GM04504 (cell line): ENCODE data around the gene PARD3.
"Not testable (repeated sequence)": the region's sequence is repeated elsewhere in the genome, so short reads cannot be mapped to it uniquely, and the experiment has no call there.

Experiments used
- DNase-seq: peaks from one replicate; pipeline ENCODE4 v3.0.0-alpha.2; 2012; ENCODE audit warnings: low read depth

The PARD3 gene

DNA sequence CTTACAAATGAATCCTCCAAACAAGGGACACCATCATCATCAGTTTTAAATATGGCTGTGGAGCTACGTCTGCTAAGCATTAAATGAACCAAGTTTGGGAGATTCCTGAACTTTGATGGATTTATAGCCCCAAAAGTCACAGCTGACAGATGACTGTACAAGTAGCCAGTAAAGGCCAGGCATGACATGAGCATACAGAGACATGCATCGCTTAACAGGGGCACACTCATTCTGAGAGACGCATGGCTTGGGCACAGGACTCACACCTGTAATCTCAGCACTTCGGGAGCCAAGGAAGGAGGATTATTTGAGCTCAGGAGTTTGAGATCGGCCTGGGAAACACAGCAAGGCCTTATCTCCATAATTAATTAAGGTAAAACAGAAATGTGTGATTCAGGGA lies 166.2 kb downstream of the PARD3 start:
- no peak for DNase-seq

DNA sequence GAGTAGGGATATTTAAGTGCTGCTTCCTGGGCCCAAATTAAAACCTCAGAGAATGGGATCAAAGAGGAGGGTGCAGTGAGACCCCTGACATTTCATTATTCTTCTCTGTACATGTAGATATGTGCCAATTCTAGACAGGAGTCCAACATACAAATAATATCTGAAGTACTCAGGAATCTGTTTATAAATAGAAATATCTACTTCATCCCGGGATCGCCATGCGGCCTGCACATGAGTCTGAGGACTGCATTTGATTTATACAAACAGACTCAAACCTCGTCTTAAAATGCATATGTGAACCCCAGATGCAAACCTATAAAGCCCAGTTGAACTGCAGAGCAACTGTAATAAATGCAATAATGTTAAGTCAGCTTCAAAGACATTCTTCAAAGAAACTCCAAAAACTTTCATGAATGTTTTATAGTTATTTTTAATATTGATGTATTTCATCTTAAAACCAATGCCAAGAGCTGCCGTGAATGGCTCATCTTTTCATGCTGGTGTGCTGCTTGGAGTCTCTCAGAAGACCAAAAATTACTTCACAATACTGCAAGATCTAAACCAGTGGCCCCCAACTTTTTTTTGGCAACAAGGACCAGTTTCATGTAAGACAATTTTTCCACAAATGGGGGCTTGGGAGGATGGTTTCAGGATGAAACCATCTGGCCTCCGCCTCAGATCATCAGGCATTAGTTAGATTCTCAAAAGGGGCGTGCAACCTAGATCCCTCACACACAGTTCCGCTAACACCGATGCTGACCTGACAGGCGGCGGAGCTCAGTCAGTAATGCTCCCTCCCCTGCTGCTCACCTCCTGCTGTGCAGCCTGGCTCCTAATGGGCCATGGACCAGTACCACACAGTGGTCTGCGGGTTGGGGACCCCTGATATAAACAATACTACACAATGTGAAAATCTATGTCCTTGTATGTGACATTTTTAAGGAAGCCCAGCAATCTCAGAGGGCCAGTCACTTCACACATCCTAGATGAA lies 166.9 kb downstream of the PARD3 start:
- DNase-seq = no peak

DNA sequence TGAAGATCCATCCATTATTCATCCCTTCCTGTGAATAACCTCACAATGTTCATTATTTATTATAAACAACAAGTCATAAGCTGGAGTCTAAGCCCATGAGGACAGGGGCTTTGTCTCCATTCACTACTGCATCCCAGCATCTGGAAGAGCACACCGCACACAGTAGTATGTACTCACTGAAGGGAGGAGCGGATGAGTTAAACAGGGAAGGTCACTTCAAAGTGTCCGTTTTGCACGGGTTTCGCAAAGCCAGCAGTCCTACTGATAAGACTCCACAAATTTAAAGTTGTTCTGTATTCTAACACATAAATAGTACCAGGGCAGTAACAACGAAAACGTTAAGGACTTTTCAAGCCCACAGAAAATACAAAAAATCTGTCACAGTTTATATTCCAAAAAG lies 167.9 kb downstream of the PARD3 start:
- no peak for DNase-seq

DNA sequence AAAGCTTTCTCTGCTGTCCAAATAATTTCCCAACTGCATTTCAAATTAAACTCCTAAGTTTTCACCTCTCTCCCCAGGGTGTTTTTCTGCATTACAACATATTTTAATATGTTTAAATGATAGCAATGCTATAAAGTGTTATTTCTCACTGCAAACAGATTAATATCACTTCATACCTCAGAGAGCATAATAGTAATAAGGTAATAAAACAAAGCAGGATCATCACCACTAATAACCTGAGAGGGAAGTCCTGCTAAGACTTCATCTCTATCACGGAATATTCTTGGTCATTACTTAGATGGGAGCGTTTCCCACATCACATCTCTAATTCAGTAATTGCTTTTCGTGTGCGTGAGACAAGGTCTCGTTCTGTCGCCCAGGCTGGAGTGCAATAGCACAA lies 168.8 kb downstream of the PARD3 start:
- no peak for DNase-seq

DNA sequence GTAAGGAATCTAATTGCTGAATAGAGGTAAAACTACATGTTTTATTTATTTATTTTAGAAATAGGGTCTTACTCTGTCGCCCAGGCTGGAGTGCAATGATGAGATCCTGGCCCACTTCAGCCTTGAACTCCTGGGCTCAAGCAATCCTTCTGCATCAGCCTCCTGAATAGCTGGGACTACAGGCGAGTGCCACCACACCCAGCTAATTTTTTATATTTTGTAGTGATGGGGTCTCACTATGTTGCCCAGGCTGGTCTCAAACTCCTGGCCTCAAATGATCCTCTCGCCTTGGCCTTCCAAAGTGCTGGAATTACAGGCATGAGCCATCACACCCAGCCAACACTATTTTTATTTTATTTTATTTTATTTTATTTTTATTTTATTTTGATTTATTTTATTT lies 170.3 kb downstream of the PARD3 start:
- not testable (repeated sequence) for DNase-seq

- no peak for DNase-seq
These were observed 170.9 kb downstream of the PARD3 start for GRCh38 chr10:34644224-34644623.

DNA sequence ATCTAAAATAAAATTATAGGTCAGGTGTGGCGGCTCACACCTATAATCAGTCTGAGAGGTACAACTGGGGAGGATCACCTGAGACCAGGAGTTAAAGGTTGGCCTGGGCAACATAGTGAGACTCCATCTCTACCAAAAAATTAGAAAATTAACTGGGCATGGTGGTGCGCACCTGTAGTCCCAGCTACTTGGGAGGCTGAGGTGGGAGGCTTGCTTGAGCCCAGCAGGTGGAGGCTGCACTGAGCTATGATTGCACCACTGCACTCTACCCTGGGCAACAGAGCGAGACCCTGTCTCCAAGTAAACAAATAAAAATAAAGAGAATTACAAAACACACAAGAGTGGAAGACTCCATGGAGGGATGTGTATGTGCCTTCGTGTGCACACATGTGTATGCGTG lies 171.5 kb downstream of the PARD3 start:
- no peak for DNase-seq

DNA sequence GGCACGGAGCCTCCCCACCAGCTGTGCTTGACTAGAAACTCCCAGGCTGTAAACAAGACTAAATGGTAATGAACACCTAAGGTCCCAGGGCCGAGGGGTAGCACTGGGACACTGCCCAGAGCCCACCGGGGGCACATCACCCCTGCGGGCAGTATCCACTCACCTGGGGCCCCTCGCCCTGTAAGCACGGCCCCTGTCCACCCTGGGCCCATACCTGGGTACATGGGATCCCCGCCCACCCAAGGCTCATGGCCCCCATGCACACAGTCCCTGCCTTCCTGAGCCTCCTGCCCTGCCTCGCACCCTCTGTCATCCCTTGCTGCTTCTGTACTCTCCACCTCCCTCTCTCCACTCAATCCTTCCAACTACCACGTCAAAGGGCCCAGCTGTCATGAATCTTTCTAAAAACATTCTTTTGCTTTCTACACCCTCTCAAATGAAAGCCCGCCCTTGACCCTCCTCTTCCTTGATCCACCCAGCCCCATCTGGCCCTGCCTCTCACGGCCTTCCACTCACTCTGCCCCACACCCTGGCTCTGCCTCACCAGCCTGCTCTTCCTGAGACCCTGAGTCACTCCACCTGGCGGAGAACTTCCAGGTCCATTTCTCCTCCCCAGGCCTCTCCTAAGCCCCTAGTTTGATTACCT lies 173.1 kb downstream of the PARD3 start:
- no peak for DNase-seq

DNA sequence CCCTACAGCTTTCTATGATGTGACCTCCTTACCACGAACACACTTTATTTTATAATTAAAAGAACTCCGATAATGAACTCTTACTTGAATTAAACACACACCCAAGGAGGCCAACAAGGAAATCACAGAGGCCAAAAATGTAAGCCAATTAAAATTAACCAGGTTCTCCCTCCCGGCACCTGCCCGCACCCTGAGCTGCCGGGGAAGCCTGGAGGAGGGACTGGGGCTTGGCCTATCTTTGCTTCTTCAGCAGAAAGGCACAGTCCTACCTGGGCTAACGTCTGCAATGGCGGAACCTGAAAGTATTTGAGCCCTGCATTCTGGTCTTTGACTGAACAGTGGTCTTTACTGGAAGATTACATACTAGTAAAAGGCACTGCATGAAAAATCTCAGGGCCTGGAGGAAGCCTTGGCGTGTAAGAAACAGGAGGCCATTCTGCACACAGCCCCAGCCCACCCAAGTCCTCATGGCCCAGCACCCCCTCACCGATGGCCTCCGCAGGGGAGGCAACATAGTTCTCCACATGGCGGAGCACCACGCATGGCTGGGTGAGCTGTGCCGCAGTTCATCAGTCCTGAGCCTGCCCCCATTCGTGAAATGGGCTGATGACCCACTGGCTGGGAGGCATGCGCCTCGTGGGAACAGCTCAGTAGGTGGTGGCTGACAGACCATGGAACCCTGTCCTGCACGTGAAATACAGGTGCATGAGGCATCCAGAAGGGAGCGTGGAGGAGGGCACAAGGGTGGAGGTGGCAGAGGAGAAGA lies 173.8 kb downstream of the PARD3 start:
- DNase-seq = no peak

DNA sequence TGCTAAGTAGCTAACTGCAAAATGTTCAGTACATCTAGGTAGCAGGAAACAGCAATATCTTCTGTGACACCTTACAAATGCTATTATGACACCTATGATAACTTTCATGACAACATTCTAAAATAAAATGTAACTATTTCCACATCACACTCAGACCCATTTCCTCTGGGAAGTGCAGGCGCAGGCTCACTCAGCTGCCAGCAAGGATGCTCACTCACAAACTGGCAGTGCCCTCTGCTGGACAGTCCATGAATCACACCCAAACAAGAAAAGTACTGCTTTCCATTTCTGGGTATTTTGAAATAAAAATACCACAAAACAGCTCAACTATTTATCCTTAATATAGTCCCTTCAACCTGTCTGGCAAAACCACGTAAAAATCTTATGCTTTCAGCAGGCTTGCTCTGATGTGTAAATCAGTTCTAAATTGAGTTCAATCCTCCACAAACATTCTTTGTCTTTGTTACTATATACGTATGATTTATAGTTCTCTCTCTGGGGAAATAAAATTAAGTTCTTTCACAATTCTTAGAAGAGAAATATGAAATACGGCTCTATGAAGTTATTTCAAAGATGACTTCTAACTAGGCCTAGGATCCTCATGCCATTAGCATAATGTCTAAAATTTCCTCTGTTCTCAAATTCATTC lies 176.6 kb downstream of the PARD3 start:
- DNase-seq = peak; percentile 73

DNA sequence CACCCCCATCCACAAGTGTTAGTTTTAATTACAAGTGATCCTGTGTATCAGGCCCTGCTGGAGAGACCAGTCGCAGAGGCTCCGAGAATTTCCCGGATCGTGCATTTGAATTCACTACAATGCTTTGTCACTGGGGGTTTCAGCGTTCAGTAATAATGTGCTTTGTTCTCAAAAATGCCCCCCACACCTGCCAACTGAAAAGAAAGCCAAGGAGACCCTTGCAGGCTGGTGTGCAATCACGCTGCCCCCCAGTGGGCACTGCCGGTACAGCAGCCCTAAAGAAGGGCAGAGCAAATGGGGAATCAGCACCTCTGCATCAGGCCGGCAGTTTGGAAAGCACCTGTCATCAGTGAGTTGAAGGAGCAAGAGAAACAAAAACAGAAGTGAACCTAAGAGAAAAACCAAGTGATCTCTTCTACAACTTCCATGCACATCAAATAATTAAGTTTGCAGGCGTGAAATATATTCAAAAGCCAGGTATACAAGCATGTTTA lies 177.6 kb downstream of the PARD3 start:
- DNase-seq = no peak

GRCh38 chr10:34635111-34635510 lies 180.0 kb downstream of the PARD3 start:
- DNase-seq = no peak

GRCh38 chr10:34633374-34633773 lies 181.7 kb downstream of the PARD3 start:
- DNase-seq = no peak

GRCh38 chr10:34629084-34629483 lies 186.0 kb downstream of the PARD3 start:
- no peak for DNase-seq

- DNase-seq = no peak
These were observed 186.8 kb downstream of the PARD3 start for GRCh38 chr10:34628174-34628796.

DNA sequence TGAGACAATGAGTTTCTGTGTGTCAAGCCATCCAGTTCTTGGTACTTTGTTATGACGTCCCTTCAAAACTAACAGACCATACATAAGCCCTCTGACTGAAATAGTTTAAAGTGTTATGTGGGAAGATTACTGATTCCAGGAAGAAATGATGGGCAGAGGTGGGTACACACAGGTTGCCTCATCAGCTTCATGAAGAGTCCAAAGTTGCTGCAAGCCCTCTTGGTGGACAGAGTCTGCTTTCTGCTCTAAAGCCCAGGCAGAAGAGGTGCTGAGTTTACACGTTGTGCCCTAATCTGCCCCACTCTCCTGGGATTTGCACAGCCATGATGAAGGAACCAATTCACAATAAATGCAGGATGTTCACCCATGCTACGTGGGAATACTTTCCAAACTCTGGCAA lies 187.4 kb downstream of the PARD3 start:
- no peak for DNase-seq

GRCh38 chr10:34627331-34627730 lies 187.8 kb downstream of the PARD3 start:
- DNase-seq = no peak

DNA sequence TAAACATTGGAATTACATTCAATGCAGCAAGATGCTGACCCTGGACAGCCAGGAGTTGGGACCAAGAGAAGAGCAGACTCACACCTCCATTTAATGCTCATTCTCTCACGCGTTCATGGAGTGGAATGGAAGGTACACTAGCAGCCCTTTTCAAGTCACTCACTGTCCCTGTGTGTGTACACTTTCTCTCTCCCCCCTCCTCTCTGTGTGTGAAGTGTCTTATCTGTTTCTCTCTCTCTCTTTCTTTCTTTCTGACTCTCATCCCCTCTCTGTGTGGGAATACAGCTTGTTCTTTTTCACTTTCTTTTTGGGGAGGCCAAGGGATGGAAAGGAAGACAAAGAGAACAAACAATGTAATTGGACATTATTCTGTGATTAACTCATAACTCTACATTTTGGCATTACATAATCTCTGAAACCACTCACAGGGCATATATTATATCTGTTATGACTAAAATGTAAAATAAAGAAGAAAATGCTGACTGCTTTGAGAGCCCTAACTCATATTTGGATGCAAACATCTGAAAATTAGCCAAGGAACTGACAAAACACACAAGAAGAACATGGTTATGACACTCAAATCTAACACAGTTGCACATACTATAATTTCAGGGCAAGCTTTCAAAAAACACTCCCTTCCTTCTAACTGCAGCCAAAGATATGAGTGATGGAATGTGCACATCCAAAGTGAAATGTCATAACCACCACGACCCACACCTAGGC lies 188.8 kb downstream of the PARD3 start:
- no peak for DNase-seq

- DNase-seq = no peak
These were observed 190.6 kb downstream of the PARD3 start for GRCh38 chr10:34624323-34625153.

DNA sequence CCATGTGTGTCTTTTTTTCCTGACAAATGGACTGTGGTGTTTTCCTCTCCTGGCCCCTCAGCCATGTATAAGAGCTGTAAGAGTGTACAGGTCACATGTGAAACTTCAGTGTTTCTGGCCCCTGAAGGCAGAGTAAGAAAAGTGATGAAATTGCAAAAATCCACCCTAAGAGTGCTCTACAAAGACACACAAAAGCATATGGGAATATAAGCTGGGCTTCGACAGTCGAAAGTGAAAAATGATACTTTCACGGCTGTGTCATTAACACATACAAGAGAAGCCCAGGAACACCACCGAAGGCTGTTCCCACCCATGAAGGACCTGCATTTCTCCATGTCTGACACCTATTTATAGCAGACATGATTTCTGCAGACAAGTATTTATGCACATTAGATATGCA lies 192.2 kb downstream of the PARD3 start:
- DNase-seq = no peak
